HepG2 (cell line): ENCODE measurements around the gene ADCYAP1R1.

Experiments
- EP300 ChIP-seq, 3 experiments: sonication (generic) in 1 of 3; formaldehyde crosslinking in 1 of 3; IDR thresholded peaks; 2 replicates each; pipeline versions ENCODE4 v1.5.1 to v1.6.1; 2011 to 2020; ENCODE audit warnings: low read depth in 2 of 3, low read length in 2 of 3, borderline replicate concordance in 1 of 3, improper control_type of control experiment in 1 of 3, mild to moderate bottlenecking in 1 of 3, missing genetic modification reagents in 1 of 3, moderate library complexity in 1 of 3
- MYC ChIP-seq: sonication (generic); formaldehyde crosslinking; IDR thresholded peaks from 2 replicates; pipeline ENCODE4 v1.9.0; 2021; ENCODE audit warnings: missing genetic modification reagents, borderline replicate concordance
- PATZ1 ChIP-seq: sonication (generic); formaldehyde crosslinking; IDR thresholded peaks from 2 replicates; pipeline ENCODE4 v1.4.0; 2020; ENCODE audit warnings: missing genetic modification reagents
- POLR2AphosphoS2 ChIP-seq: IDR thresholded peaks from 2 replicates; pipeline ENCODE4 v1.6.1; 2011; ENCODE audit warnings: low read depth, low read length, improper control_type of control experiment
- POLR2AphosphoS5 ChIP-seq: IDR thresholded peaks from 2 replicates; pipeline ENCODE4 v1.6.1; 2012; ENCODE audit warnings: low read depth, low read length
- SUZ12 ChIP-seq: fragments of 150-350 bp; IDR thresholded peaks from 2 replicates; pipeline ENCODE4 v1.6.1; 2014; ENCODE audit warnings: low read depth, low read length
- YY1 ChIP-seq: IDR thresholded peaks from 2 replicates; pipeline ENCODE4 v1.6.1; 2011; ENCODE audit warnings: low read length, low read depth, moderate library complexity, mild to moderate bottlenecking; ENCODE audit not compliant: insufficient read depth, insufficient replicate concordance
- ZFP36 ChIP-seq: fragments of 150-350 bp; IDR thresholded peaks from 2 replicates; pipeline ENCODE4 v1.6.1; 2018; ENCODE audit warnings: borderline replicate concordance, low read length, low read depth; ENCODE audit not compliant: partially characterized antibody
- ZNF747 ChIP-seq: sonication (generic); formaldehyde crosslinking; IDR thresholded peaks from 2 replicates; pipeline ENCODE4 v1.8.1; 2023; ENCODE audit warnings: missing genetic modification reagents, mild to moderate bottlenecking, borderline replicate concordance
- ZNF775 ChIP-seq: sonication (generic); formaldehyde crosslinking; IDR thresholded peaks from 2 replicates; pipeline ENCODE4 v1.4.0; 2020; ENCODE audit warnings: missing genetic modification reagents, mild to moderate bottlenecking, moderate library complexity, borderline replicate concordance
- TF ChIP-seq, protein P1 (sequence below): sonication (generic); formaldehyde crosslinking; IDR thresholded peaks from 2 replicates; pipeline ENCODE4 v1.4.0; 2020; ENCODE audit warnings: mild to moderate bottlenecking, missing genetic modification reagents
- TF ChIP-seq, protein P2 (sequence below), 2 experiments: sonication (generic) in 1 of 2; formaldehyde crosslinking in 1 of 2; IDR thresholded peaks; 2 replicates each; pipeline versions ENCODE4 v1.5.1 to v1.6.1; 2011 to 2020; ENCODE audit warnings: borderline replicate concordance in 1 of 2, low read depth in 1 of 2, low read length in 1 of 2, mild to moderate bottlenecking in 1 of 2, missing genetic modification reagents in 1 of 2, moderate library complexity in 1 of 2
- TF ChIP-seq, protein P3 (sequence below): sonication (generic); formaldehyde crosslinking; conservative IDR thresholded peaks from 2 replicates; pipeline ENCODE4 v1.4.0; 2020; ENCODE audit warnings: missing genetic modification reagents

DNA sequence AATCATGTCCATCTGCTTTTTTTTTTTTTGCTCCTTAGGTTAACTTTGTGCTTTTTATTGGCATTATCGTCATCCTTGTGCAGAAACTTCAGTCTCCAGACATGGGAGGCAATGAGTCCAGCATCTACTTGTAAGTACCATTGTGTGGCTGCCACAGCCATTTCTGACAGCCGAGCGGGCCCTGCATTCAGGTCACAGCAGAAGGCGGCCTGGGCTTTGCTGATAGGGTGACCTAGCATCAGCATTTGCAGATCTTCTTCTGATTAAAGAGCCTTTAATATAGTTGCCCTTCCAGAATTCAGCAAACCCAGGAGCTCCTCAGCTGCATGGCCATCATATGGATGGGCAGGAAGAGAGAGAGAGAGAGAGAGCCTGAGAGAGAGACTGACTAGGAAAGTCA, 40.5 kb downstream of the ADCYAP1R1 start:
- no peak for TF ChIP-seq EP300 (IDR thresholded peaks at IDR 0.05; ENCODE audit: low read depth in 2 of 2, low read length in 2 of 2)
- TF ChIP-seq EP300 (CRISPR knock-in tag; IDR thresholded peaks at IDR 0.05; ENCODE audit: borderline replicate concordance) = no peak
- no peak for TF ChIP-seq ZFP36
- TF ChIP-seq YY1 = no peak
- TF ChIP-seq SUZ12 = no peak
- TF ChIP-seq PATZ1 = no peak
- TF ChIP-seq ZNF775 (CRISPR knock-in tag) = no peak
- no peak for TF ChIP-seq MYC (CRISPR knock-in tag)
- TF ChIP-seq, protein P1, sequence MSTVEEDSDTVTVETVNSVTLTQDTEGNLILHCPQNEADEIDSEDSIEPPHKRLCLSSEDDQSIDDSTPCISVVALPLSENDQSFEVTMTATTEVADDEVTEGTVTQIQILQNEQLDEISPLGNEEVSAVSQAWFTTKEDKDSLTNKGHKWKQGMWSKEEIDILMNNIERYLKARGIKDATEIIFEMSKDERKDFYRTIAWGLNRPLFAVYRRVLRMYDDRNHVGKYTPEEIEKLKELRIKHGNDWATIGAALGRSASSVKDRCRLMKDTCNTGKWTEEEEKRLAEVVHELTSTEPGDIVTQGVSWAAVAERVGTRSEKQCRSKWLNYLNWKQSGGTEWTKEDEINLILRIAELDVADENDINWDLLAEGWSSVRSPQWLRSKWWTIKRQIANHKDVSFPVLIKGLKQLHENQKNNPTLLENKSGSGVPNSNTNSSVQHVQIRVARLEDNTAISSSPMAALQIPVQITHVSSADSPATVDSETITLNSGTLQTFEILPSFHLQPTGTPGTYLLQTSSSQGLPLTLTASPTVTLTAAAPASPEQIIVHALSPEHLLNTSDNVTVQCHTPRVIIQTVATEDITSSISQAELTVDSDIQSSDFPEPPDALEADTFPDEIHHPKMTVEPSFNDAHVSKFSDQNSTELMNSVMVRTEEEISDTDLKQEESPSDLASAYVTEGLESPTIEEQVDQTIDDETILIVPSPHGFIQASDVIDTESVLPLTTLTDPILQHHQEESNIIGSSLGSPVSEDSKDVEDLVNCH (CRISPR knock-in tag) = no peak
- no peak for TF ChIP-seq POLR2AphosphoS2
- TF ChIP-seq, protein P2, sequence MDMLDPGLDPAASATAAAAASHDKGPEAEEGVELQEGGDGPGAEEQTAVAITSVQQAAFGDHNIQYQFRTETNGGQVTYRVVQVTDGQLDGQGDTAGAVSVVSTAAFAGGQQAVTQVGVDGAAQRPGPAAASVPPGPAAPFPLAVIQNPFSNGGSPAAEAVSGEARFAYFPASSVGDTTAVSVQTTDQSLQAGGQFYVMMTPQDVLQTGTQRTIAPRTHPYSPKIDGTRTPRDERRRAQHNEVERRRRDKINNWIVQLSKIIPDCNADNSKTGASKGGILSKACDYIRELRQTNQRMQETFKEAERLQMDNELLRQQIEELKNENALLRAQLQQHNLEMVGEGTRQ (IDR thresholded peaks at IDR 0.05; ENCODE audit: low read depth, low read length) = no peak
- TF ChIP-seq, protein P2 (CRISPR knock-in tag; IDR thresholded peaks at IDR 0.05; ENCODE audit: borderline replicate concordance) = no peak
- TF ChIP-seq, protein P3, sequence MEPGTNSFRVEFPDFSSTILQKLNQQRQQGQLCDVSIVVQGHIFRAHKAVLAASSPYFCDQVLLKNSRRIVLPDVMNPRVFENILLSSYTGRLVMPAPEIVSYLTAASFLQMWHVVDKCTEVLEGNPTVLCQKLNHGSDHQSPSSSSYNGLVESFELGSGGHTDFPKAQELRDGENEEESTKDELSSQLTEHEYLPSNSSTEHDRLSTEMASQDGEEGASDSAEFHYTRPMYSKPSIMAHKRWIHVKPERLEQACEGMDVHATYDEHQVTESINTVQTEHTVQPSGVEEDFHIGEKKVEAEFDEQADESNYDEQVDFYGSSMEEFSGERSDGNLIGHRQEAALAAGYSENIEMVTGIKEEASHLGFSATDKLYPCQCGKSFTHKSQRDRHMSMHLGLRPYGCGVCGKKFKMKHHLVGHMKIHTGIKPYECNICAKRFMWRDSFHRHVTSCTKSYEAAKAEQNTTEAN (CRISPR knock-in tag) = no peak
- no peak for TF ChIP-seq POLR2AphosphoS5
- no peak for TF ChIP-seq ZNF747 (CRISPR knock-in tag)
